Measurements from ENCODE around the gene TBC1D8.

DNA sequence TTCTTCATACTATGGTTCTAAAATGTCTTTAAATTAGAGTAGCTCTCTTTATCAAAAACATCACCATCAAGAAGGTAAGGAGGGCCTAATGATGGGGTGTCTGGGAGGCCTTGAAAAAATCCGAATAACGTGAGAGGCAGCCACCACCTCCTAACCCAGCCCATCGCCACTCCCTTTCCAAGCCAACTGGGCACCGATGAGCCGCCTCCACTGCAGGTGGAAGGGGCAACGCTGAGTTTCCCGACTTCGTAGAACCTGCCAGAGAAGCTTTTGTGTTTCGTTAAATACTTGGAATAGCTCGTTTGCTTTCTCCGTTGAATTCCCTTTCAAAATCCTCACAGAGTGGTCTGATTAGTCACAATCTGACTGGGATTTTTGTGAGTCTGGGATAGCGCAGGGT is 171.1 kb downstream of the TBC1D8 start:
- TF ChIP-seq, protein P1, sequence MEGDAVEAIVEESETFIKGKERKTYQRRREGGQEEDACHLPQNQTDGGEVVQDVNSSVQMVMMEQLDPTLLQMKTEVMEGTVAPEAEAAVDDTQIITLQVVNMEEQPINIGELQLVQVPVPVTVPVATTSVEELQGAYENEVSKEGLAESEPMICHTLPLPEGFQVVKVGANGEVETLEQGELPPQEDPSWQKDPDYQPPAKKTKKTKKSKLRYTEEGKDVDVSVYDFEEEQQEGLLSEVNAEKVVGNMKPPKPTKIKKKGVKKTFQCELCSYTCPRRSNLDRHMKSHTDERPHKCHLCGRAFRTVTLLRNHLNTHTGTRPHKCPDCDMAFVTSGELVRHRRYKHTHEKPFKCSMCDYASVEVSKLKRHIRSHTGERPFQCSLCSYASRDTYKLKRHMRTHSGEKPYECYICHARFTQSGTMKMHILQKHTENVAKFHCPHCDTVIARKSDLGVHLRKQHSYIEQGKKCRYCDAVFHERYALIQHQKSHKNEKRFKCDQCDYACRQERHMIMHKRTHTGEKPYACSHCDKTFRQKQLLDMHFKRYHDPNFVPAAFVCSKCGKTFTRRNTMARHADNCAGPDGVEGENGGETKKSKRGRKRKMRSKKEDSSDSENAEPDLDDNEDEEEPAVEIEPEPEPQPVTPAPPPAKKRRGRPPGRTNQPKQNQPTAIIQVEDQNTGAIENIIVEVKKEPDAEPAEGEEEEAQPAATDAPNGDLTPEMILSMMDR (conservative IDR thresholded peaks at IDR 0.05; ENCODE audit: low read depth, low read length), result no peak
- TF ChIP-seq EZH2 (IDR thresholded peaks at IDR 0.05; ENCODE audit: borderline replicate concordance, low read depth, low read length, poor library complexity, severe bottlenecking), result no peak

Measured in A673 (cell line).